Stimulated activated CD8-positive, alpha-beta memory T cell treated with anti-CD3 and anti-CD28 coated beads, Interleukin-4, amount 100 ng/mL, for 24 hours (primary cell): ENCODE results near the gene C19orf53.
"Not testable (repeated sequence)": the region's sequence is repeated elsewhere in the genome, so short reads cannot be mapped to it uniquely, and the experiment has no call there.

Experiments
- DNase-seq: peaks from one replicate; pipeline ENCODE4 v3.0.0-alpha.2; 2020; ENCODE audit warnings: low read depth

C19orf53 gene

DNA sequence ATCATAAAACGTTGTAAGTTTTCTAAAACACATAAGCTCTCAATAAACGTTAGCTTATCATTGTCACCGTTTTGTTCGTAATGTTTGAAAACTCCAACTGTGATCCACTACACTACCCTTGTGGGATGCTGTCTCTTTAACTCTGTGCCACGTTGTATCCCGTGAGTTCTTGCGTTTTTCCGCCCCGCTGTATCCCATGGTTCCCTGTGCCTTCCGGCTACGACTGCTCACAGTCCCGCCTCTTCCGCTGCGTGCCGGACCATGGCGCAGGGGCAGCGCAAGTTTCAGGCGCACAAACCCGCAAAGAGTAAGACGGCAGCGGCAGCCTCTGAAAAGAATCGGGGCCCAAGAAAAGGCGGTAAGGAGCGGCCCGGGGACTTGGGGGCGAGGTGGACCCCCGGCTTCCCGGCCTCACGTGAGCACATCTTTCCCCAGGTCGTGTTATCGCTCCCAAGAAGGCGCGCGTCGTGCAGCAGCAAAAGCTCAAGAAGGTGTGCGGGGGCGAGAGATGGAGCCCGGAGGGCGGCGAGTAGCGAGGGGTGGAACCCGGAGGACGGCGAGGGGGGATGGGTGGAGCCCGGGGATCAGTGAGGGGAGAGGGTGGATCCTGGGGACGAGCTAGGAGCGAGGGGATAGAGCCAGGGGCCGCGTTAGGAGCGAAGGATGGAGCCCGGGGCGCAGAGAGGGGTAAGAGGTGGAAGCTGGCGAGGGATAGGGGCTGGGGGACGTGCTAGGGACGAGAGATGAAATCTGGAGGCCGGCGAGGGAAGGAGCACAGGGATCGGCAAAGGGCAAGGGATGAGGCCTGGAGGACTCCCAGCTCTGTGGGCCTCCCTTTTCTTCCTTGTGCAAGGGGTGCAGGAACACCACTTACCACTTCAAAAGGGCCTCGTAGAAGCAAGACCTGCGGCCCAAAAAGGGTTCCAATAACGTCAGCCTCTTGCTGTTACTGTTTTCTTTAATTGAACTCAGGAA is at the start of gene C19orf53:
Gene C19orf53 (plus strand): TSS at position 240 of the 975 bp plus-strand sequence. CDS start 22 bp downstream, at position 262.
- peak; percentile 81 for DNase-seq

DNA sequence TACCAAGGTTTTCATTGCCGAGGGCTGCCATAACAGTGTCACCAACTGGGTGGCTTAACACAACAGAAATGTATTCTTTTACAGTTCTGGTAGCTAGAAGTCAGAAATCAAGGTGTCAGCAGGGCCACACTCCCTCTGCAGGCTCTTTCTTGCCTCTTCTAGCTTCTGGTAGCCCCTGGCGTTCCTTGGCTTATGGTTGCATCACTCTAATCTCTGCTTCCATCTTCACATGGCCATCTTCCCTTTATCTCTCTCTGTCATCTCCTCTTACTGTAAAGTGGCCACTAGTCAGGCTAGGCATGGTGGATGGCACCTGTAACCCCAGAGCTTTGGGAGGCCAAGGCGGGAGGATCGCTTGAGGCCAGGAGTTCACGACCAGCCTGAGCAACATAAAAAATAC is 47.9 kb upstream of the C19orf53 start:
- DNase-seq, result no peak

DNA sequence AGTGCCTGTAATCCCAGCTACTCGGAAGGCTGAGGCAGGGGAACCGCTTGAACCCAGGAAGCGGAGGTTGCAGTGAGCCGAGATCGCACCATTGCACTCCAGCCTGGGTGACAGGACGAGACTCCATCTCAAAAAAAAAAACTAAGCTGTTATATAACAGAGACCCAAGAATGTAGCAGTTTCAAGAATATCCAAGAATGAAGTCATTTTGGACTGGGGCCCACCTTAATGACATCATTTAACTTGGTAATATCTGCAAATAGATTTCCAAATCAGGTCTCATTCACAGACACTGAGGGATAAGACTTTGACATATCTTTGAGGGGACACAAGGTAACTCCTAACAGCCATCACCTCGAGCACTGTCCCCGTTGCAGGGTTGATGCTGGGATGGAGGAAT is 46.5 kb upstream of the C19orf53 start:
- no peak for DNase-seq

DNA sequence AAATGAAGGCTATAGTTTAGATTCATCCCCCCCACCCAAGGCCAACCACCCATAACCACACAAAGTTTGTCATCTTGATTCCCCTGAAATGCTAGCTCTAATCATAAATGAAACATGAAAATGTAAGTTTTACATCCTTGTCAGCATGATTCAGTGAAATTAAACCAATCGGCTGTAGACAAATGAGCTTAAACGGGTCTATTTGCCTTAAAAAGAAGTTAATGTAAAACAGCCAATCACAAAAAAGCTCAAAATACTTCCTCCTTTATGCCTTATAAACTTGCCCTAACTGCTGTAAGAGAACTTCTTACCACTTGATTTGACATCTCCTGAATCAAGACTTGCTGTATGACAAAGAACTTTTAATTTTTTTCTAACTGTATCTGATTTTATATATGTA is 44.4 kb upstream of the C19orf53 start:
- DNase-seq, result no peak

DNA sequence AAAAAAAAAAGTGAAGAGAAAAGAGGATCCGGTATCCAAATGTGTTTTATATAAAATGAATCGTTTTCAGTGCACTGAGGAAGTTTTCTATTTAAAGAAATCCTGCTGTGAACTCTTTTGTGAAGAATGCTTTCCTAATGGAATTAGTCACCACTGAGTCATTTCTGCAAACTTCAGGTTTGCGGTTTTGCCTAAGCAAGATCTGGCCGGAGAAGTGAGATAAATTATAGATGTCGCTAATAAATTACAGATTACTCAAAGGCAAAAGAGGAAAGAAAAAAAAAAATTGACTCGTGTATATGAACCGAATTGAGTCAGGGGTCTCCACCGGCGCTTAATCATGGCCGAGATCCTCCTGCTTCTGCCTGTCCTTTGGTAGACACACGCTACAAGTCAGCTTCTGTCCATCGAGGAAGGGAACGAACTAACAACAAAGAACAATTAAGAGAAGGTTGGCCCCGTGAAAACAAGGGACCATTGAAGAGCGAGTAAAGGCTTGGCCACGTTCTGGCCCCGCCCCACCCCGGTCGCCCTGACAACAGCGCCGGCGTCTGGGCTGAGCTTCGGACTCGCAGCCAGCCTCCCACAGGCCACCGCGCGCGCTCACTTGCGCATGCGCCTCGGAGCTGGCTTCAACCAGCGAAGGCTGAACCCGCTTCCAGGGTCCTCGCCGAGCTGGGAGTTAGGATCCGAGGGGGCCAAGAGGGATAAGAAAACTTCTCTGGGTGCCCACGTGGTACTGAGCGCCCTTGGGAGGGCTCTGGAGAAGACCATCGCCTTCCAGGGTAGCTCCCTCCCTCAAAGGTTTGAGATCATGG is 42.9 kb upstream of the C19orf53 start:
- DNase-seq, result peak; percentile 97

DNA sequence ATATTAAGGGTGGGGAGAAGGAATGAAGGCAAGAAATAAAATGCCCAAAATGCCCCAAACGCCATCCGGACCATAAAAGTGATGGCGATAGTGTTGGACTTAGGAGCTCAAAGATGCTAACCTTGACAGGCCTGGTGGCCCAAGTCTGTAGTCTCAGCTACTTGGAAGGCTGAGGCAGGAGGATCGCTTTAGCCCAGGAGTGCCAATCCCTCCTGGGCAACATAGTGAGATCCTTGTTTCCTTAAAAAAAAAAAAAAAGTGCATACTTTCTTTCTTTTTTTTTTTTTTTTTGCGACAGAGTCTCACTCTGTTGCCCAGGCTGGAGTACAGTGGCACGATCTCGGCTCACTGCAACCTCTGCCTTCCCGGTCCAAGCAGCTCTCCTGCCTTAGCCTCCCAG is 41.9 kb upstream of the C19orf53 start:
- DNase-seq, result no peak

DNA sequence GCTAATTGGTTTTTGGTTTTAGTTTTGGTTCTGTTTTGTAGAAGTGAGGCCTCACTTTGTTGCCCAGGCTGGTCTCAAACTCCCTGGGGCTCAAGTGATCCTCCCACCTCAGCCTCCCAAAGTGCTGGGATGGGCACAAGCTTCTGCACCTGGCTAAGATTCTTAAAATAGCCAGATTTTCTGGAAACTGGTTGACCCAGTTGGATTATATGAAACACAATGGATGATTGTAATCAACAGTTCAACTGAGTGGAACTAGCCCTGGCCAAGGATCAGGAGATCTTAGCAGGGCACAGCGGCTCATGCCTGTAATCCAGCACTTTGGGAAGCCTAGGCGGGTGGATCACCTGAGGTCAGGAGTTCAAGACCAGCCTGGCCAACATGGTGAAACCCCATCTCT is 39.5 kb upstream of the C19orf53 start:
- DNase-seq, result no peak

DNA sequence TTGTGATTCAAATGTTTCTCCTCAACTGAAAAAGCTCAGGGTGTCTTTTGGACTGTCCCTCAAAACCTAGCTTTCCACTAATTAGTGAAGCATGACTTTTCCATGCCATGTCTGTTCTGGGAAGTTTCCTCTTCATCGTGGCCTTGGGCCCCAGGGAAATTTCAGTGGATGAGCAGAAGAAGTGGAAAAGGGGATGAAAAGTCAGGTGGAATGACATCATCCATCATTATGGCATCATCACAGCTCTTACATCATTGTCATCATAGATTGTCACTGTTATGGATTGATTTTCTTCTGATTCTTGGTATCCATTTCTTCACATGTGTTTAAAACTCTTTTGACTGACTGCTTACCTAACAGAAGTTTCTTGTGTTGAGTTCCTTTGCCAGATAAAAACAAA is 36.2 kb upstream of the C19orf53 start:
- DNase-seq, result no peak

DNA sequence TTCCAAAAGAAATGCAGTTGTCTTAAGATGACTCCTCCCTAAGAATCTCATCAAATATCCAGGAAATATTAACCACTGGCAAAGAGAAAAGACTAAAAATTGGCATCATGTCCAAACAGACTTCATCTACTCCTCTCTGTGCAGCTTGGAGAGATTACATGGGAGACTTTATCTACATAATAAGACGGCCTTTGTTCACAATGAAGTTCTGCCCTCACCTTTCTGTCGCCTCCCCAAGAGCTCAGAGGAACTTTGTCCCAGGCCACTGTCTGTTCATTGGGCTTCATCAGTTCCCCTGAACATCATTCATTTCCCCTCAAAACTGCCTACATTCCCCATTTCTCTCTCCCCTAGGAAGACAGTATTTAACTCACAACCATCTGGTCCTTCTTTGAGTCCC is 32.4 kb upstream of the C19orf53 start:
- DNase-seq, result no peak

DNA sequence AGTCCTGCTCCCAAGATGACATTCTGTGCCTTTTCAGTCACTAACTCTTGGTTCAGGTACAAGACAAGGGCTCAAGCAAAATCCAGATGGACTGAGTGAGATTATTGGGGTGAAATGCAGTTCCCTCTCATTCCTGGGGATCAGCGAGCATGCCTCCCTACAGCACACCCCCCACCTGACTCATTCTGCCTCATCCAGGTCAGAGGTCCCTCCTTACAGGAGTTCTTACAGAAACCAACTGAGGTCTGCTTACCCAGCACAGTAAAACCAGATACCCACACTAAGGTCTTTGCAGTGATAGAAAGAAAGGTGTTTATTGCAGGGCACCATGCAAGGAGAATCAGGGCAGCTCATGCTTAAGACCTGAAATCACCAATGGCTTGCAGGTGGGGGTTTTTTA is 31.5 kb upstream of the C19orf53 start:
- DNase-seq, result no peak

DNA sequence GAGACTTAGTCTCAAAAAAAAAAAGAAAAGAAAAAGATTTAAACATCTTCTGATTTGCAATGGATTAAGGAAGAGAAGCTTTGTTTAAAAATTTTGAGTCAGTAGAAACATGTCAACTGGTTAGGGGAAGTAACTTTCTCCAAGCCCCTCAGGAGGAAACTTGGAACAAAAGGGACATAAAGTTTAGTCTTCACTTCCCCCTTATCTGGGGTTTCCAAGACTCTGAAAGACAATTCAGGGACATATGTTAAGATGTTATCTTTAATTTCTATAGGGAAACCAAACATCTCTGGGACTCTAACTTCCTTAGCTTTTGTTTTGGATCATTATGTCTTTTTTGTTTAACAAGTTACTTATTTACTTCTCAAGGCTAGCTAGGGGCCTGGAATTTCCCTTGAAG is 30.1 kb upstream of the C19orf53 start:
- no peak for DNase-seq

DNA sequence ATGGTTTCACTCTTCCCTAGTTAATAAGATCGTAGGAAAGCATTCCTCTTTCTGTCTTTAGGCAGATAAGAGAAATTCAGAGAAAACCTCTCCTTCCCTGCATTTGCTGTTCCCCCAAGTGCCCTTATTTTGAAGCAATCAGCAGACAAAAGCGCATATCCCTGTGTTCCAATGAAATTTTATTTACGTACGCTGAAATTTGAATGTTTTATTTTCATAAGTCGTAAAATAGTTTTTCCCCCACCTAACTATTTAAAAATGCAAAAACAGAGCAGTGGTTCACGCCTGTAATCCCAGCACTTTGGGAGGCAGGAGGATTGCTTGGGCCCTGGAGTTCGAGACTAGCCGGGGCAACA is 27.2 kb upstream of the C19orf53 start:
- DNase-seq, result no peak

DNA sequence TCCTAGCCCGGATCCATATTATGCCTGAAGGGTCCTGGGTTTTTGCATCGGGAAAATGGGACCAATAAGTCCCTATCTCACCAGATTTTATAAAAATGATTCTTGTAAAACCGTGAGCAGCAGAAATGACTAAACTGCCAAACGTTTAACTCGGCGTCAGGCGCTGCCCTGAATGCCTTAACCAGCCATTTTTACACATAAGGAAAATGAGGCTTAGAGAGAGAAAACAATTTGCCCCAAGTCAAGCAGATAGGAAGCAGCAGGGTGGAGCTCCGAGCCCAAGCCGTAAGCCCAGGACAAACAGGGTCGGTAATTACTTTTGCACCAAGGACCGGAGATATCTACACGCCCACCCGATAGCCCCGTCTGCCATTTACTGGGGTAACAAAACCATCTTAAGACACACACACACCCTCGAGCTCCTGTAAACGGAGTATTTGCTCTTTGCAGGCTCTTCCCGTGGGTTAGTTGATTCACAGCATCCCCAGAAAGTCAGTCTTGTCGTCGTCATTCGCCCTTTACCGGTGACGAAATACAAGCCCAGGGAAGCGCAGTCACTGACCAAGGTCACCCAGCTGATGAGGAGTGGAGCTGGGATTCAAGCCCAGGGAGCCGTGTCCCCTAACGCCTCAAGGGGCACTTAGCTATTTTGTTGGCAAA is 26.0 kb upstream of the C19orf53 start:
- no peak for DNase-seq

DNA sequence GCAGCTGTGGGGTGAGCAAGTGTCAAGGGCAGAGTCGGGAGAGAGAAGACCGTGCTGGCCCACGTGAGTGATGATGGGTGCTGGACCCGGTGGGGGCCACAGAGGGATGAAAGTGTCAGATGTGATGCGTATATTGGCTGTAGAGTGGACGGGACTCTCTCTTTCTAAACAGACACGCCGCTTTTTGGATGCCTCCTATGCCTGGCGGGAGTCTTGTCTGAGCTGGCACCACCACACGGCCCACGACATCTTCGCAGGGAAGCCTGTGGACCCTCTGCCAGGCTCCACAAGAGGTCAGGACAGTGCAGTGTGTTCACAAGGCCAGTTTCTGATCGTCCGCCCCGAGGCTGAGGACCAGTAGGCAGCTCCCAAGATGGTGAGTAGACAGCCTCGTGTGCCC is 22.8 kb upstream of the C19orf53 start:
- no peak for DNase-seq

DNA sequence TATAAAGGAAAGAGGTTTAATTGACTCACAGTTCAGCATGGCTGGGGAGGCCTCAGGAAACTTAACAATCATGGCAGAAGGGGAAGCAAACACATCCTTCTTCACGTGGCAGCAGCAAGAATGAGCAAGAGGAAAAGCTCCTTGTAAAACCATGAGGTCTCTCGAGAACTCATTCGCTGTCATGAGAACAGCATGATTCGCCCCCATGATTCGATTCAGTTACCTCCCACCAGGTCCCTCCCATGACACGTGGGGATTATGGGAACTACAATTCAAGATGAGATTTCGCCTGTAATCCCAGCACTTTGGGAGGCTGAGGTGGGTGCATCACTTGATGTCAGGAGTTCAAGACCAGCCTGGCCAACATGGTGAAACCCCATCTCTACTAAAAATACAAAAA is 20.6 kb upstream of the C19orf53 start:
- not testable (repeated sequence) for DNase-seq

DNA sequence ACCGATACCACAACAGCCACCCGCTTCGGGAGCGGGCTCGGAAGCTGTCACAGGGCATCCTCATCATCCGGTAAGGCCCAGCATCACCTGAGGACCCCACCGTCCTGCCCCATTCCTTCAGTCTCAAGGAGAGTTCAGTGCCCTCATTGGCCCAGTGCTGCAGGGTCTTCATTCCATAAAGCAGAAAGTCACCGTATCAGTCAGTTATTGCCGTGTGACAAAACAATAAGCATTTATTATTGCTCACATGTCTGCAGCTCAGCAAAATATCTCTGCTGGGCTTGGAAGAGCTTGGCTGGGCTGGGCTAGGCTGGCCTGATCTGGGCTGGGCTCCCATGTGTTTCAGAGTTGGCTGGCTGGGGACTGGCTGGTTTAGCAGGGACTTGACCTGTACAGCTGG is 18.0 kb upstream of the C19orf53 start:
- DNase-seq, result no peak

DNA sequence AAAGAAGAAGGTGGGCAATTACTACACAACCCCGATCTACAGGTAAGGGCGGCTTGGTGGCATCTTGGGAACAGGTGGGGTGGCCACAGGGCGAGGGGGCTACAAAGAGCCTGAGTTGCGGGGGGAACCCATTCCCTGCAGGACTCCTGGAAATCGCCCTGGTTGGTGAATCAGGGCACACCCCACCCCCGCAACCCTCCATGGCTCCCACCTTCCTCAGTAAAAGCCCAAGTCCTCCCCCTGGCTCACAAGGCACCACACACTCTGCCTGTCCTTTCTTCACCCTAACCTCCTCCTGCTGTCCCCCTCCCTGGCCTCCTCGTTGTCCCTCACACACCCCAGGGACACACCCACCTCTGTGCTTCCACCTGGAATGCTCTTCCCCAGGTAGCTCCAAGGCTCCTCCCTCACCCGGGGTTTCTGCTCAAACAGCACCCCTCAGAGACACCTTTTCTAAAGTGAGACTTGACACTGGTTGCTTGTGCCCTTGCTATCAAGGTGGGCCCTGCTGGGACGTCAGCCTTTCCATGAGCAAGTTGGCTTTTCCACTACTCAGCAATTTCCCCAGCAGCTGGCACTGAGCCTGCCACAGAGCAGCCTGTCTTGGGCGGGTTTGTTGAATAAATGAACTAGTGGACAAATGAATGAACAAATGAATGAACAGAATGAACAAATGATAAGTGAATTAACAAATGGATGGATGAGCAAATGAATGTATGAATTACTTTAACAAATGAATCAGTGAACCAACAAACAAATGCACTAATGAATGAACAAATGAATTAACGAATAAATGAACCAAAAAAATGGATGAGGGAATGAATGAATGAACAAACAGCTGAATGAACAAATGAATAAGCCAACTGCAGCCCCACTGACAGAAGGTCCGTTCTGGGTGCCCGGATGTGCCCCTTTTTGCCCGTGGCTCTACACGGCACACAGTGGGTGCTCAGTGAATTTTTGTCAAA is 16.2 kb upstream of the C19orf53 start:
- DNase-seq, result no peak

DNA sequence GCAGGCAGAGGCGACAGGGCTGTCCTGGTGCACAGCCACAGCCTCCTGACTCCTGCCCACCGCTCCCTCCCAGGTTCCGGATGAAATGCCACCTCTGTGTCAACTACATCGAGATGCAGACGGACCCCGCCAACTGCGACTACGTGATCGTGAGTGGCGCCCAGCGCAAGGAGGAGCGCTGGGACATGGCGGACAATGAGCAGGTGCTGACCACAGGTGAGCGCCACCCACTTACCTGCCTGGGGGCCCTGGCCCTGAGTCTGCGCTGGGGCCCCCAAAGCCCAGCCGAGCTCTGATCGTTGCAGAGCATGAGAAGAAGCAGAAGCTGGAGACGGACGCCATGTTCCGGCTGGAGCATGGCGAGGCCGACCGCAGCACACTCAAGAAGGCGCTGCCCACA is 15.5 kb upstream of the C19orf53 start:
- no peak for DNase-seq

DNA sequence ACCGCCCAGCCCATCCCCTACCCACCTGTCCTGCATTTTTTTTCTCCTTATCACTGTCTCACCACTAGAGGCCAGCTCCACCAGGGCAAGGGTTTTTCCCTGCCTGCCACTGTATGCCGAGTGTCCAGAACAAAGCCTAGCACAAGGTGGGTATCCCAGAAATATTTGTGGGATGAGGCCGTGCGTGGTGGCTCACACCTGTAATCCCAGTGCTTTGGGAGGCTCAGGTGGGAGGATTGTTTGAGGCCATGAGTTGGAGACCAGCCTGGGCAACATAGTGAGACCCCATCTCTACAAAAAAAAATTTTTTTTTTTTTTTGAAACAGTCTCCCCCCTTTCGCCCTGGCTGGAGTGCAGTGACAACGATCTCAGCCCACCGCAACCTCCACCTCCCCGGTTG is 12.8 kb upstream of the C19orf53 start:
- DNase-seq, result no peak

DNA sequence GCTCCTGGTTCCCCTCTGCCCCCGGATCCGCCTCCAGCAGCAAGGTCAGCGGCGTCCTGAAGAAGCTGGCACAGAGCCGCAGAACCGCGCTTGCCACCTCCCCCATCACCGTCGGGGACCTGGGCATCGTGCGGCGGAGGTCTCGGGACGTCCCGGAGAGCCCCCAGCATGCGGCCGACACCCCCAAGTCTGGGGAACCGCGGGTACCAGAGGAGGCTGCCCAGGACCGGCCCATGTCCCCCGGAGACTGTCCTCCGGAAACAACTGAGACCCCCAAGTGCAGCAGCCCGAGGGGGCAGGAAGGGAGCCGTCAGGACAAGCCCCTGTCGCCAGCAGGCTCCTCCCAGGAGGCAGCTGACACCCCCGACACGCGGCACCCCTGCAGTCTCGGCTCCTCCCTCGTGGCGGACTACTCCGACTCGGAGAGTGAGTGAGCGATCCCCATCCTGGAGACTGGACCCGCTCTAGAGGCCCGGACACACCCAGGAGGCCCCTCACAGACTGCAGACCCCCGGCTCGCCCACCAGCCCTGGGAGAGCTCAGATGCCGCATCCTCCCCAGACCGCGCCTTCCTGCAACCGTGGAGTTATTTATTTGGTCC is 11.5 kb upstream of the C19orf53 start:
- no peak for DNase-seq

DNA sequence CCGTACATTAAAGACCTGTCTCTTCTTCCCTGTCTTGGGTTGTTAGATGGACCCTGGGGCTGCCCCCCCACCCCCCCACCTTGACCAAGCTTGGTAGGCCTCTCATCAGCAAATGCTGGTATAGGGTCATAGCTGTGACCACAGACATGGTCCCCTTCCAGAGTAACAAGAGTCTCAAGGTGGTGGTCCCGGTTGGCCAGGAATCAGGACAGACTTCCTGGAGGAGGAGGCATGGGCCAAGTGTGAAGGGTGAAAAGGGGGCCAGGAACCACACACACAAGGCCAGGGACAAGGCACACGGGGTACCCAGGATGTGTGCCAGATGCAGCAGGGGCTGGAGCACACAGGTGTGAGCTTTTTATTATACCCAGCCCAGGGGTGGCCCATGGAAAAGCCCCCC is 11.0 kb upstream of the C19orf53 start:
- no peak for DNase-seq
